HEK293 (cell line): ENCODE results near the gene RPUSD2.
A peak's percentile ranks its signal among the peaks of the same experiment; 100 is the strongest.

Experiments
- GLI2 ChIP-seq: fragments of 450-650 bp; formaldehyde crosslinking; IDR thresholded peaks from 2 replicates; pipeline ENCODE4; 2017; ENCODE audit warnings: missing biosample characterization, missing genetic modification characterization, low read depth, borderline replicate concordance
- HOXD13 ChIP-seq: sonication (generic); formaldehyde crosslinking; IDR thresholded peaks from 2 replicates; pipeline ENCODE4 v1.8.0; 2022; ENCODE audit warnings: missing genetic modification reagents, borderline replicate concordance
- PRDM1 ChIP-seq: fragments of 450-650 bp; formaldehyde crosslinking; IDR thresholded peaks from 2 replicates; pipeline ENCODE4; 2016; ENCODE audit warnings: missing biosample characterization, missing genetic modification characterization
- SP3 ChIP-seq: fragments of 450-650 bp; formaldehyde crosslinking; IDR thresholded peaks from 2 replicates; pipeline ENCODE4 v1.5.1; 2016; ENCODE audit warnings: missing biosample characterization, missing genetic modification characterization
- YY1 ChIP-seq: fragments of 450-650 bp; formaldehyde crosslinking; IDR thresholded peaks from 2 replicates; pipeline ENCODE4 v1.5.1; 2018; ENCODE audit warnings: missing biosample characterization, missing genetic modification characterization
- ZBTB7A ChIP-seq: fragments of 450-650 bp; formaldehyde crosslinking; IDR thresholded peaks from 2 replicates; pipeline ENCODE4 v1.5.1; 2016; ENCODE audit warnings: low read depth, missing biosample characterization, missing genetic modification characterization
- ZFHX2 ChIP-seq: fragments of 450-650 bp; formaldehyde crosslinking; conservative IDR thresholded peaks from 2 replicates; pipeline ENCODE4 v1.5.1; 2016; ENCODE audit warnings: missing biosample characterization, missing genetic modification characterization
- ZNF16 ChIP-seq: fragments of 450-650 bp; formaldehyde crosslinking; IDR thresholded peaks from 2 replicates; pipeline ENCODE4 v1.5.1; 2016; ENCODE audit warnings: low read depth, missing biosample characterization, missing genetic modification characterization
- ZNF24 ChIP-seq: fragments of 450-650 bp; formaldehyde crosslinking; IDR thresholded peaks from 2 replicates; pipeline ENCODE4 v1.5.1; 2016; ENCODE audit warnings: missing biosample characterization, missing genetic modification characterization
- ZNF391 ChIP-seq: fragments of 450-650 bp; formaldehyde crosslinking; IDR thresholded peaks from 2 replicates; pipeline ENCODE4 v1.5.1; 2016; ENCODE audit warnings: low read depth, missing biosample characterization, missing genetic modification characterization, borderline replicate concordance
- ZNF416 ChIP-seq: fragments of 450-650 bp; formaldehyde crosslinking; IDR thresholded peaks from 2 replicates; pipeline ENCODE4 v1.5.1; 2016; ENCODE audit warnings: missing biosample characterization, missing genetic modification characterization
- ZNF501 ChIP-seq: fragments of 450-650 bp; formaldehyde crosslinking; IDR thresholded peaks from 2 replicates; pipeline ENCODE4 v1.5.1; 2016; ENCODE audit warnings: missing biosample characterization, missing genetic modification characterization
- ZNF561 ChIP-seq: fragments of 450-650 bp; IDR thresholded peaks from 2 replicates; pipeline ENCODE4 v1.5.1; 2018; ENCODE audit warnings: missing biosample characterization, missing genetic modification characterization, borderline replicate concordance
- ZNF623 ChIP-seq: fragments of 450-650 bp; formaldehyde crosslinking; IDR thresholded peaks from 2 replicates; pipeline ENCODE4 v1.5.1; 2016; ENCODE audit warnings: missing biosample characterization, missing genetic modification characterization
- ZNF76 ChIP-seq: fragments of 450-650 bp; formaldehyde crosslinking; IDR thresholded peaks from 2 replicates; pipeline ENCODE4; 2016; ENCODE audit warnings: low read depth, missing biosample characterization, missing genetic modification characterization, borderline replicate concordance
- ZNF768 ChIP-seq: fragments of 450-650 bp; formaldehyde crosslinking; IDR thresholded peaks from 2 replicates; pipeline ENCODE4 v1.5.1; 2018; ENCODE audit warnings: missing biosample characterization, mild to moderate bottlenecking, missing genetic modification characterization
- ZSCAN23 ChIP-seq: fragments of 450-650 bp; formaldehyde crosslinking; IDR thresholded peaks from 2 replicates; pipeline ENCODE4 v1.5.1; 2016; ENCODE audit warnings: missing biosample characterization, missing genetic modification characterization
- ZSCAN30 ChIP-seq: fragments of 450-650 bp; IDR thresholded peaks from 2 replicates; pipeline ENCODE4 v1.5.1; 2018; ENCODE audit warnings: missing biosample characterization, mild to moderate bottlenecking, missing genetic modification characterization, moderate library complexity
- TF ChIP-seq, protein P1 (sequence below): fragments of 450-650 bp; formaldehyde crosslinking; IDR thresholded peaks from 2 replicates; pipeline ENCODE4 v1.5.1; 2016; ENCODE audit warnings: missing biosample characterization, missing genetic modification characterization
- TF ChIP-seq, protein P2 (sequence below): fragments of 450-650 bp; formaldehyde crosslinking; IDR thresholded peaks from 2 replicates; pipeline ENCODE4 v1.5.1; 2016; ENCODE audit warnings: missing biosample characterization, missing genetic modification characterization
- TF ChIP-seq, protein P3 (sequence below): fragments of 450-650 bp; formaldehyde crosslinking; IDR thresholded peaks from 2 replicates; pipeline ENCODE4 v1.5.1; 2017; ENCODE audit warnings: missing biosample characterization, missing genetic modification characterization
- TF ChIP-seq, protein P4 (sequence below): fragments of 450-650 bp; formaldehyde crosslinking; IDR thresholded peaks from 2 replicates; pipeline ENCODE4 v1.5.1; 2016; ENCODE audit warnings: missing biosample characterization, missing genetic modification characterization
- TF ChIP-seq, protein P5 (sequence below): fragments of 450-650 bp; IDR thresholded peaks from 2 replicates; pipeline ENCODE4 v1.5.1; 2018; ENCODE audit warnings: missing biosample characterization, mild to moderate bottlenecking, missing genetic modification characterization
- TF ChIP-seq, protein P6 (sequence below): fragments of 450-650 bp; formaldehyde crosslinking; IDR thresholded peaks from 2 replicates; pipeline ENCODE4 v1.5.1; 2017; ENCODE audit warnings: missing biosample characterization, missing genetic modification characterization
- TF ChIP-seq, protein P7 (sequence below): fragments of 450-650 bp; formaldehyde crosslinking; IDR thresholded peaks from 2 replicates; pipeline ENCODE4 v1.5.1; 2016; ENCODE audit warnings: missing biosample characterization, missing genetic modification characterization
- TF ChIP-seq, protein P8 (sequence below): fragments of 450-650 bp; formaldehyde crosslinking; IDR thresholded peaks from 2 replicates; pipeline ENCODE4 v1.5.1; 2016; ENCODE audit warnings: missing biosample characterization, missing genetic modification characterization

RPUSD2 gene

DNA sequence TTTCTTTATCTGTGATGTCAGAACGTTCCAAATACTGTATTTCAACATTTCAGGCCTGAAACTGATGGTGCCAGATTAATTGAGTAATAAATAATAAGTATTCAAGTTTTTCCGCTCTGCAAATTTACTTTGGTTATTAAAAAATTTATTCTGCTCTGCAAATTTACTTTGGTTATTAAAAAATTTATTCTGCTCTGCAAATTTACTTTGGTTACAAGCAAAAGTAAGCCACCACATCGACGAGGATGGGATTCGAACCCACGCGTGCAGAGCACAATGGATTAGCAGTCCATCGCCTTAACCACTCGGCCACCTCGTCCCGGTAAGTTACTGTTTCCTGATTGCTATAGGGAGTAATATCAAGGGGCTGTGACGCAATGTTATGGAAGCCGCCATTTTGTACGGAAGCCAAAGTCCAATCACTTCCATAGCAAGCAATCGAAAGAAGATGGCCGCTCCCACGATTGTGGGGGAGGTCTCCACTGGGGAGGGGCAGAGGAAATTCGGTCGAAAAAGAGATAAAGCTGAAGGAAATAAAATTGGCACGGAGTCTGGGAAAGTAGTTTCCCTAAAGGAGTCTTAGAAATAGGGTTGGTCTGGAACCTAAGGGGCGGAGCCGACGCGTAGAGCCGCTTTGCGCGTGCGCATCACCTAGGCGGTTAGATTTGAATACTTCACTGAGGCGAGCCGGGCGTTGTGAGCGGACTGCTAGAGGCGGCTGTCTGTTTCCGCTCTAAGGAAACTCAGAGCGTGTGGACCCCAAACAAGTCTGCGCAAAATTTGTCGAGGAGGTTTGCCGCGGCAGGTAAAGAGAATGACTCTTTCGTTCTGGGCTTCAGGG lies 24.7 kb downstream of the RPUSD2 start, which contains the start of gene KNL1 (continued):
- TF ChIP-seq, protein P1, sequence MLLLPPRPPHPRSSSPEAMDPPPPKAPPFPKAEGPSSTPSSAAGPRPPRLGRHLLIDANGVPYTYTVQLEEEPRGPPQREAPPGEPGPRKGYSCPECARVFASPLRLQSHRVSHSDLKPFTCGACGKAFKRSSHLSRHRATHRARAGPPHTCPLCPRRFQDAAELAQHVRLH (tag by site-specific recombination): 0 out of 2 replicates have a peak, but pooled peaks have one; percentile 52
- TF ChIP-seq ZNF416 (tag by site-specific recombination): no peak
- TF ChIP-seq, protein P2, sequence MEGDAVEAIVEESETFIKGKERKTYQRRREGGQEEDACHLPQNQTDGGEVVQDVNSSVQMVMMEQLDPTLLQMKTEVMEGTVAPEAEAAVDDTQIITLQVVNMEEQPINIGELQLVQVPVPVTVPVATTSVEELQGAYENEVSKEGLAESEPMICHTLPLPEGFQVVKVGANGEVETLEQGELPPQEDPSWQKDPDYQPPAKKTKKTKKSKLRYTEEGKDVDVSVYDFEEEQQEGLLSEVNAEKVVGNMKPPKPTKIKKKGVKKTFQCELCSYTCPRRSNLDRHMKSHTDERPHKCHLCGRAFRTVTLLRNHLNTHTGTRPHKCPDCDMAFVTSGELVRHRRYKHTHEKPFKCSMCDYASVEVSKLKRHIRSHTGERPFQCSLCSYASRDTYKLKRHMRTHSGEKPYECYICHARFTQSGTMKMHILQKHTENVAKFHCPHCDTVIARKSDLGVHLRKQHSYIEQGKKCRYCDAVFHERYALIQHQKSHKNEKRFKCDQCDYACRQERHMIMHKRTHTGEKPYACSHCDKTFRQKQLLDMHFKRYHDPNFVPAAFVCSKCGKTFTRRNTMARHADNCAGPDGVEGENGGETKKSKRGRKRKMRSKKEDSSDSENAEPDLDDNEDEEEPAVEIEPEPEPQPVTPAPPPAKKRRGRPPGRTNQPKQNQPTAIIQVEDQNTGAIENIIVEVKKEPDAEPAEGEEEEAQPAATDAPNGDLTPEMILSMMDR (tag by site-specific recombination): no peak
- TF ChIP-seq PRDM1: 0 out of 2 replicates have a peak, but pooled peaks have one; percentile 7
- 0 out of 2 replicates have a peak, but pooled peaks have one; percentile 35 for TF ChIP-seq ZNF561
- TF ChIP-seq GLI2 (tag by site-specific recombination): no peak
- TF ChIP-seq, protein P3, sequence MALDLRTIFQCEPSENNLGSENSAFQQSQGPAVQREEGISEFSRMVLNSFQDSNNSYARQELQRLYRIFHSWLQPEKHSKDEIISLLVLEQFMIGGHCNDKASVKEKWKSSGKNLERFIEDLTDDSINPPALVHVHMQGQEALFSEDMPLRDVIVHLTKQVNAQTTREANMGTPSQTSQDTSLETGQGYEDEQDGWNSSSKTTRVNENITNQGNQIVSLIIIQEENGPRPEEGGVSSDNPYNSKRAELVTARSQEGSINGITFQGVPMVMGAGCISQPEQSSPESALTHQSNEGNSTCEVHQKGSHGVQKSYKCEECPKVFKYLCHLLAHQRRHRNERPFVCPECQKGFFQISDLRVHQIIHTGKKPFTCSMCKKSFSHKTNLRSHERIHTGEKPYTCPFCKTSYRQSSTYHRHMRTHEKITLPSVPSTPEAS (tag by site-specific recombination): peak; percentile 41; the same call in 1 of the 2 replicates
- TF ChIP-seq ZNF623 (tag by site-specific recombination): no peak
- TF ChIP-seq ZFHX2 (tag by site-specific recombination): 0 out of 2 replicates have a peak, but pooled peaks have one; percentile 21
- TF ChIP-seq ZNF16 (tag by site-specific recombination): no peak
- TF ChIP-seq ZNF76 (tag by site-specific recombination): peak; percentile 77
- peak; percentile 39; the same call in 1 of the 2 replicates for TF ChIP-seq ZBTB7A (tag by site-specific recombination)
- TF ChIP-seq, protein P4, sequence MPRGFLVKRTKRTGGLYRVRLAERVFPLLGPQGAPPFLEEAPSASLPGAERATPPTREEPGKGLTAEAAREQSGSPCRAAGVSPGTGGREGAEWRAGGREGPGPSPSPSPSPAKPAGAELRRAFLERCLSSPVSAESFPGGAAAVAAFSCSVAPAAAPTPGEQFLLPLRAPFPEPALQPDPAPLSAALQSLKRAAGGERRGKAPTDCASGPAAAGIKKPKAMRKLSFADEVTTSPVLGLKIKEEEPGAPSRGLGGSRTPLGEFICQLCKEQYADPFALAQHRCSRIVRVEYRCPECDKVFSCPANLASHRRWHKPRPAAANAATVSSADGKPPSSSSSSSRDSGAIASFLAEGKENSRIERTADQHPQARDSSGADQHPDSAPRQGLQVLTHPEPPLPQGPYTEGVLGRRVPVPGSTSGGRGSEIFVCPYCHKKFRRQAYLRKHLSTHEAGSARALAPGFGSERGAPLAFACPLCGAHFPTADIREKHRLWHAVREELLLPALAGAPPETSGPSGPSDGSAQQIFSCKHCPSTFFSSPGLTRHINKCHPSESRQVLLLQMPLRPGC (tag by site-specific recombination): peak; percentile 57; the same call in 1 of the 2 replicates
- TF ChIP-seq, protein P5, sequence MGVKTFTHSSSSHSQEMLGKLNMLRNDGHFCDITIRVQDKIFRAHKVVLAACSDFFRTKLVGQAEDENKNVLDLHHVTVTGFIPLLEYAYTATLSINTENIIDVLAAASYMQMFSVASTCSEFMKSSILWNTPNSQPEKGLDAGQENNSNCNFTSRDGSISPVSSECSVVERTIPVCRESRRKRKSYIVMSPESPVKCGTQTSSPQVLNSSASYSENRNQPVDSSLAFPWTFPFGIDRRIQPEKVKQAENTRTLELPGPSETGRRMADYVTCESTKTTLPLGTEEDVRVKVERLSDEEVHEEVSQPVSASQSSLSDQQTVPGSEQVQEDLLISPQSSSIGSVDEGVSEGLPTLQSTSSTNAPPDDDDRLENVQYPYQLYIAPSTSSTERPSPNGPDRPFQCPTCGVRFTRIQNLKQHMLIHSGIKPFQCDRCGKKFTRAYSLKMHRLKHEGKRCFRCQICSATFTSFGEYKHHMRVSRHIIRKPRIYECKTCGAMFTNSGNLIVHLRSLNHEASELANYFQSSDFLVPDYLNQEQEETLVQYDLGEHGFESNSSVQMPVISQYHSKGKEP: peak; percentile 59; the same call in 1 of the 2 replicates
- TF ChIP-seq ZNF24 (tag by site-specific recombination): peak; percentile 84; the same call in 1 of the 2 replicates
- TF ChIP-seq, protein P6, sequence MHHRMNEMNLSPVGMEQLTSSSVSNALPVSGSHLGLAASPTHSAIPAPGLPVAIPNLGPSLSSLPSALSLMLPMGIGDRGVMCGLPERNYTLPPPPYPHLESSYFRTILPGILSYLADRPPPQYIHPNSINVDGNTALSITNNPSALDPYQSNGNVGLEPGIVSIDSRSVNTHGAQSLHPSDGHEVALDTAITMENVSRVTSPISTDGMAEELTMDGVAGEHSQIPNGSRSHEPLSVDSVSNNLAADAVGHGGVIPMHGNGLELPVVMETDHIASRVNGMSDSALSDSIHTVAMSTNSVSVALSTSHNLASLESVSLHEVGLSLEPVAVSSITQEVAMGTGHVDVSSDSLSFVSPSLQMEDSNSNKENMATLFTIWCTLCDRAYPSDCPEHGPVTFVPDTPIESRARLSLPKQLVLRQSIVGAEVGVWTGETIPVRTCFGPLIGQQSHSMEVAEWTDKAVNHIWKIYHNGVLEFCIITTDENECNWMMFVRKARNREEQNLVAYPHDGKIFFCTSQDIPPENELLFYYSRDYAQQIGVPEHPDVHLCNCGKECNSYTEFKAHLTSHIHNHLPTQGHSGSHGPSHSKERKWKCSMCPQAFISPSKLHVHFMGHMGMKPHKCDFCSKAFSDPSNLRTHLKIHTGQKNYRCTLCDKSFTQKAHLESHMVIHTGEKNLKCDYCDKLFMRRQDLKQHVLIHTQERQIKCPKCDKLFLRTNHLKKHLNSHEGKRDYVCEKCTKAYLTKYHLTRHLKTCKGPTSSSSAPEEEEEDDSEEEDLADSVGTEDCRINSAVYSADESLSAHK (tag by site-specific recombination): peak; percentile 30; the same call in 1 of the 2 replicates
- TF ChIP-seq ZSCAN30 (tag by site-specific recombination): peak; percentile 88
- TF ChIP-seq, protein P7, sequence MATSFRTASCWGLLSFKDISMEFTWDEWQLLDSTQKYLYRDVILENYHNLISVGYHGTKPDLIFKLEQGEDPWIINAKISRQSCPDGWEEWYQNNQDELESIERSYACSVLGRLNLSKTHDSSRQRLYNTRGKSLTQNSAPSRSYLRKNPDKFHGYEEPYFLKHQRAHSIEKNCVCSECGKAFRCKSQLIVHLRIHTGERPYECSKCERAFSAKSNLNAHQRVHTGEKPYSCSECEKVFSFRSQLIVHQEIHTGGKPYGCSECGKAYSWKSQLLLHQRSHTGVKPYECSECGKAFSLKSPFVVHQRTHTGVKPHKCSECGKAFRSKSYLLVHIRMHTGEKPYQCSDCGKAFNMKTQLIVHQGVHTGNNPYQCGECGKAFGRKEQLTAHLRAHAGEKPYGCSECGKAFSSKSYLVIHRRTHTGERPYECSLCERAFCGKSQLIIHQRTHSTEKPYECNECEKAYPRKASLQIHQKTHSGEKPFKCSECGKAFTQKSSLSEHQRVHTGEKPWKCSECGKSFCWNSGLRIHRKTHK (tag by site-specific recombination): no peak
- 0 out of 2 replicates have a peak, but pooled peaks have one; percentile 21 for TF ChIP-seq ZSCAN23 (tag by site-specific recombination)
- TF ChIP-seq YY1 (tag by site-specific recombination): peak; percentile 99
- peak; percentile 77 for TF ChIP-seq SP3
- no peak for TF ChIP-seq ZNF768 (tag by site-specific recombination)
- TF ChIP-seq ZNF391 (tag by site-specific recombination): peak; percentile 75; the same call in 1 of the 2 replicates
- TF ChIP-seq, protein P8, sequence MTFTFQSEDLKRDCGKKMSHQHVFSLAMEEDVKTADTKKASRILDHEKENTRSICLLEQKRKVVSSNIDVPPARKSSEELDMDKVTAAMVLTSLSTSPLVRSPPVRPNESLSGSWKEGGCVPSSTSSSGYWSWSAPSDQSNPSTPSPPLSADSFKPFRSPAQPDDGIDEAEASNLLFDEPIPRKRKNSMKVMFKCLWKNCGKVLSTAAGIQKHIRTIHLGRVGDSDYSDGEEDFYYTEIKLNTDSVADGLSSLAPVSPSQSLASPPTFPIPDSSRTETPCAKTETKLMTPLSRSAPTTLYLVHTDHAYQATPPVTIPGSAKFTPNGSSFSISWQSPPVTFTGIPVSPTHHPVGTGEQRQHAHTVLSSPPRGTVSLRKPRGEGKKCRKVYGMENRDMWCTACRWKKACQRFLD (tag by site-specific recombination): no peak
- peak; percentile 35; the same call in 1 of the 2 replicates for TF ChIP-seq ZNF501 (tag by site-specific recombination)
- TF ChIP-seq HOXD13 (CRISPR knock-in tag): peak; percentile 16; the same call in 1 of the 2 replicates
